ENCODE results near the gene CEP120. TPM values are rescaled to one million over a fixed set of nuclear protein-coding genes. Genes with fewer than 3 reads are reported as not detected.

The CEP120 gene
- total RNA-seq, 2 donors from 2014 or later: 56.2 to 60.1 TPM

DNA sequence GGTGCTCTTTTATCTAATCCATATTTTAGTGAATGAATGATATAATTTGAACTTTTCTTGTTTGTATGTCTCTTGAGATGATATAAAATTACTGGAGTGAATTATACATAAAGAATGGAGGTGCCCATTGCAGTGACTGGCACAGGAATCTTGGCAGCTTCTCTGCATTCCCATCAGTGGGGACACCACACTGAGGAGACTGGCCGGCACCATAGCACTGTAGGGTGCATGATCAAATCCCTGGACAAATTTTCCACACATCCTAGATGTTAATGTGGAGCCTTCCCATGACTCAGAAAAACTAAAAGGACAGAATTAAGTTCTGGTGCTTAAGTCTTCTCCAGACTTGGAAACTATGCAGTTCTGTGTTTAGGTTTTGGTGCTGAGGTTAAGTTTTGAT, 124.1 kb downstream of the CEP120 start:
- H3K9me3 Mint-ChIP-seq: peaks cover 2% of the 10 kb centered on the region in 2 donors
- no peaks in the 10 kb centered on the region for H3K36me3 Mint-ChIP-seq (ENCODE audit: insufficient read depth in 2 of 2)
- H3K4me1 Mint-ChIP-seq (ENCODE audit: low read depth): peaks cover 6% of the 10 kb centered on the region
- ATAC-seq (replicated peaks in 1 of 2) (no peak), DNase-seq (no peak)
- no peak overlapping the region for H3K4me3 Mint-ChIP-seq
- H3K27ac Mint-ChIP-seq: no peak overlapping the region
- H3K27me3 Mint-ChIP-seq (ENCODE audit: low read depth): peaks cover 12% of the 10 kb centered on the region

DNA sequence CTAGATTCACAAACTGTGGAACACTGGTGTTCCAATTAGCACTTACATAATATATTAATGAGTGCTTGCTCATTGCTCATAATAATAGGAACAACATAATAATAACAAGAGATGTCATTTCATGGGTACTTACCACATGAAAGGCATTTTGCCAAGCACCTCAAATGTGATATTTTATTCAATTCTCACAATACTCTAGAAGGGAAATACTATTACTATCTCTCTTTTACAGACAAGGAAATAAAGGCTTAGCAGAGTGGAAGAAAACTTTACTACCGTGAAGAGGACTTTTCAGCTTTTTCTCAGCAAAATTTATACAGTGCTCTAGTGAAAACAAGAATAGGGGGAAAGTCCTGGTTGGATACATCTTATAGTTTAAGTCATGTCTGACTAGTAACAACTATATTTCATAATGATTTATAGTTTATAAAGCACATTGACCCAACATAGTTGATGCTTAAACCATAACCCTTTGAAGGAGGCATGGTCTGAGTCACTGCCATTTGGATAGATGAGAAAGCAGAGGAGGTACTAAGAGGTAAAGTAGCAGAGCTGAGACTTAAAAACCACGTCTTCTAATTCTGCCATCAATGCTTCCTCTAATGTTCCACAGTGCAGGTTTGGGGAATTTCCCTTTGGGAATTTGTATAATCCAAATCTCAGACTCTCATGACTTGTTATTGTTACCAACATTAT, 124.7 kb downstream of the CEP120 start:
- Mint-ChIP-seq H3K9me3 (peaks cover 2% of the 10 kb centered on the region in 2 donors), H3K27me3 (ENCODE audit: low read depth) (peaks cover 12% of the 10 kb centered on the region), H3K4me1 (ENCODE audit: low read depth) (peaks cover 6% of the 10 kb centered on the region), H3K4me3 (no peak overlapping the region), H3K27ac (no peak overlapping the region), H3K36me3 (ENCODE audit: insufficient read depth in 2 of 2) (no peaks in the 10 kb centered on the region)
- ATAC-seq (replicated peaks in 1 of 2) (peak in 1 of 2 donors; percentile 47), DNase-seq (no peak)

DNA sequence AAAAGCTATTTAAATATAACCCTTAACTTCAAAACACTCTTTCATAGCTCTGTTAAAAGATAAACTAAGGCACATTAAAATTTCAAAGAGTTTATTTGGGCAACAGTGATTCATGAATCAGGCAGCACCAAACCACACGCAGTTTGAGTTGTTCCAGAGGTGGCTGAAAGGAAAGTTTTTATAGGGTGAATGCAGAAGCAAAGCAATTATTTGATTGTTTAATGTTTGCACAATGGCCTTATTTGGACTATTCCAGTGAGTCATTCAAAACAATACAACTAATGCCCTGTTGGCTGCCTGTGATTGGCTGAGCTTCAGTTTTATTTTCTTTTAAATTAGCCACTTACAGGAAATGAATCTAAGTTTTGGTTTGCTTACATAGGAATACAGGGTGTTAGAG, 125.3 kb downstream of the CEP120 start:
- Mint-ChIP-seq H3K4me3 (no peak overlapping the region), H3K27me3 (ENCODE audit: low read depth) (peaks cover 12% of the 10 kb centered on the region), H3K27ac (no peak overlapping the region), H3K9me3 (peaks cover 2% of the 10 kb centered on the region in 2 donors), H3K36me3 (ENCODE audit: insufficient read depth in 2 of 2) (no peaks in the 10 kb centered on the region), H3K4me1 (ENCODE audit: low read depth) (peaks cover 6% of the 10 kb centered on the region)
- DNase-seq: no peak
- no peak for ATAC-seq (replicated peaks in 1 of 2)

DNA sequence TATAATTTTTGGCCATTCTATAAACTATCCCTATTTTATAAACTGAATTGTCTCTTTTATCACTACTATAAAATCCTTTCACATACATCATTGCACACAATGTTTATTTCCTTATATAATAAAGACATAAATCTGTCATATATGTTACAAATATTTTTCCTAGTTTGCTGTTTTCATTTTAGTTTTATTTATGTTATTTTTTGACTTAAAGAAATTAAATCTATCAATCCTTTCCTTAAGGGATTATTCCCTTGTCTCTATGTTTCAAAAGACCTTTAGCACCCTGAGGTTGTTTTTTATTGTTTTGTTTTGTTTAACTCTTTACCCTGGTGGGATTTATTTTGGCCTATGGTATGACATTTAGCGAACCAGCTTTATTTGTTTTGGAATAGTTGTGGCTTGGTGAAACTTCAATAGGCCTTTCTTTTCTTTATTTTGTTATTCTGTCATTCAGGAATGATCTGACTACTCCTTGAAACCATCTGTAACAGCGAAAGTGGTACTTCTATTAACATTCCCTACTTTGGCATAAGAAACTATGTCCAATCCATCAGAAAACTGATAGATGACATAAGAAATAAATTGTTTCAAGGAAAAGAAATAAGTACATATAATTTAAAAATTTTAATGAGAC, 125.9 kb downstream of the CEP120 start:
- H3K27me3 Mint-ChIP-seq (ENCODE audit: low read depth): peaks cover 12% of the 10 kb centered on the region
- no peak overlapping the region for H3K4me3 Mint-ChIP-seq
- H3K4me1 Mint-ChIP-seq (ENCODE audit: low read depth): peaks cover 6% of the 10 kb centered on the region
- no peak overlapping the region for H3K27ac Mint-ChIP-seq
- DNase-seq (no peak), ATAC-seq (replicated peaks in 1 of 2) (no peak)
- no peaks in the 10 kb centered on the region for H3K36me3 Mint-ChIP-seq (ENCODE audit: insufficient read depth in 2 of 2)
- peaks cover 2% of the 10 kb centered on the region in 2 donors for H3K9me3 Mint-ChIP-seq

Other genes starting within 250 kb of the CEP120 start
- gene CSNK1G3, start 88.8 kb upstream of the CEP120 start, total RNA-seq: 10 to 100 TPM; 56.2 to 58.5 TPM